ENCODE data around the gene GRAMD1C. TPM values are rescaled to one million over a fixed set of nuclear protein-coding genes. Genes with fewer than 3 reads are reported as not detected.

Gene GRAMD1C
- total RNA-seq, 1 experiment from 2014 or later, result 0.79 TPM

GRCh38 chr3:113852506-113852905, 13.9 kb downstream of the GRAMD1C start:
- H3K27ac Mint-ChIP-seq (ENCODE audit: low read depth, unreplicated experiment), result no peak overlapping the region
- no peaks in the 10 kb centered on the region for H3K27me3 Mint-ChIP-seq (ENCODE audit: insufficient read depth, unreplicated experiment)
- intact Hi-C loops (cut with micrococcal nuclease), result no loop called here
- POLR2A ChIA-PET, result no interaction called here
- no peak for DNase-seq (ENCODE audit: unreplicated experiment)
- TF ChIP-seq, protein P1, sequence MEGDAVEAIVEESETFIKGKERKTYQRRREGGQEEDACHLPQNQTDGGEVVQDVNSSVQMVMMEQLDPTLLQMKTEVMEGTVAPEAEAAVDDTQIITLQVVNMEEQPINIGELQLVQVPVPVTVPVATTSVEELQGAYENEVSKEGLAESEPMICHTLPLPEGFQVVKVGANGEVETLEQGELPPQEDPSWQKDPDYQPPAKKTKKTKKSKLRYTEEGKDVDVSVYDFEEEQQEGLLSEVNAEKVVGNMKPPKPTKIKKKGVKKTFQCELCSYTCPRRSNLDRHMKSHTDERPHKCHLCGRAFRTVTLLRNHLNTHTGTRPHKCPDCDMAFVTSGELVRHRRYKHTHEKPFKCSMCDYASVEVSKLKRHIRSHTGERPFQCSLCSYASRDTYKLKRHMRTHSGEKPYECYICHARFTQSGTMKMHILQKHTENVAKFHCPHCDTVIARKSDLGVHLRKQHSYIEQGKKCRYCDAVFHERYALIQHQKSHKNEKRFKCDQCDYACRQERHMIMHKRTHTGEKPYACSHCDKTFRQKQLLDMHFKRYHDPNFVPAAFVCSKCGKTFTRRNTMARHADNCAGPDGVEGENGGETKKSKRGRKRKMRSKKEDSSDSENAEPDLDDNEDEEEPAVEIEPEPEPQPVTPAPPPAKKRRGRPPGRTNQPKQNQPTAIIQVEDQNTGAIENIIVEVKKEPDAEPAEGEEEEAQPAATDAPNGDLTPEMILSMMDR (IDR thresholded peaks at IDR 0.05; ENCODE audit: unreplicated experiment), result no peak
- no peaks in the 10 kb centered on the region for H3K9me3 Mint-ChIP-seq (ENCODE audit: unreplicated experiment)
- H3K4me1 Mint-ChIP-seq (ENCODE audit: insufficient read depth, unreplicated experiment), result no peaks in the 10 kb centered on the region
- no peak overlapping the region for H3K4me3 Mint-ChIP-seq (ENCODE audit: unreplicated experiment)
- no peaks in the 10 kb centered on the region for H3K36me3 Mint-ChIP-seq (ENCODE audit: insufficient read depth, unreplicated experiment)
- no TSS peak for BruUV-seq (replicated peaks)
- CTCF ChIA-PET, result interaction anchor here (0.7 kb wide), 1 partner anchor 104 kb away, joined by 3 read pairs; no protein-coding TSS in a partner anchor

DNA sequence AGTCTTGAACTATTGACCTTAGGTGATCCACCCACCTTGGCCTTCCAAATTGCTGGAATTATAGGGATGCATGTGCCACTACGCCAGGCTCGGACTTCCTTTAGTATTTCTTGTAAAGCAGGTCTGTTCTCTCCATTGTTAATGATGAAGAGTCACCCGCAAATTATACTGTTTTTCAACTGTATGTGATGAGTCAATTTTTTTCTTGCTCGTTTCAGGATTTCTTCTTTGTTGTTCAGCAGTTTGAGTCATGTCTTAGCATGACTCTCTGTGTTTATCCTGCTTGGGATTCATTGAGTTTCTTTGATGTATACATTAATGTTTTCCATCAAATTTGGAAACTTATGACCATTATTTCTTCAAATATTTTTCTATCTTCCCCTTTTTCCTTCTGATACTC, 28.9 kb downstream of the GRAMD1C start:
- Mint-ChIP-seq H3K9me3 (ENCODE audit: unreplicated experiment) (no peaks in the 10 kb centered on the region), H3K4me1 (ENCODE audit: insufficient read depth, unreplicated experiment) (peaks cover 6% of the 10 kb centered on the region), H3K4me3 (ENCODE audit: unreplicated experiment) (no peak overlapping the region), H3K27ac (ENCODE audit: low read depth, unreplicated experiment) (peak overlapping the region; percentile 0), H3K27me3 (ENCODE audit: insufficient read depth, unreplicated experiment) (no peaks in the 10 kb centered on the region), H3K36me3 (ENCODE audit: insufficient read depth, unreplicated experiment) (no peaks in the 10 kb centered on the region)
- POLR2A ChIA-PET, result no interaction called here
- DNase-seq (ENCODE audit: unreplicated experiment), result peak; percentile 38
- BruUV-seq (replicated peaks), result no TSS peak
- TF ChIP-seq, protein P1 (IDR thresholded peaks at IDR 0.05; ENCODE audit: unreplicated experiment), result no peak
- CTCF ChIA-PET, result interaction anchor here (0.6 kb wide), 1 partner anchor 13 kb away, joined by 6 read pairs; no protein-coding TSS in a partner anchor
- intact Hi-C loops (cut with micrococcal nuclease), result loop anchor here (10.0 kb wide), 1 partner anchor 887 kb away; no protein-coding TSS in a partner anchor

GRCh38 chr3:113873293-113873692, 34.7 kb downstream of the GRAMD1C start:
- H3K9me3 Mint-ChIP-seq (ENCODE audit: unreplicated experiment), result no peaks in the 10 kb centered on the region

DNA sequence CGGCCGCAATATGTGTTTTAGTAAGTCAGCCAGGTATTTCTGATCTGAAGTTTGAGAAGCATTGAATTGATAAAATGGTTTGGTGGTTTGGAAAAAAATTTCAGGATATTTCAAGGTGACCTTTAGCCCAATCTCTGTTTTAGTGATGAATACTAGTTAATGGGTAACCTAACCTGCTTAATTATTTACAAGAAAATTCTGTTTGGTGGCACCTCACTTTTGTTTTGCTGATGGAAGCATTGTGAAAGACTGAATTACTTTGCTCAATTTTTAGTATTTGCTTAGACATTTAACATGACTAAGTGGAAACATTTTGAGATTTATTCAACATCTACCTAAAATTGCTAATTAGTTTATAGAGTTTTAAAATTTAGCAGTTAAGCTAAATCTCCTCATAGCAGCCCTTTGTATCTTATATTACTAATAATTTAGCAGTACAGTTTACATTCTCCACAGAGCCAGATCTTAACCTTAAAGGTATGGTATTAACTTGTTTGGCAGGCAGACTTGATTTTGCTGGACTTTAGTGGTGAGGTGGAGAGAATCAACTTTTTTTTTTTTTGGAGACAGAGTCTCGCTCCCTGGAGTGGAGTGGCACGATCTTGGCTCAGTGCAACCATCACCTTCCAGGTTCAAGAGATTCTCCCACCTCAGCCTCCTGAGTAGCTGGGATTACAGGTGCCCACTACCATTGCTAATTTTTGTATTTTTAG, 35.4 kb downstream of the GRAMD1C start:
- Mint-ChIP-seq H3K27me3 (ENCODE audit: insufficient read depth, unreplicated experiment) (no peaks in the 10 kb centered on the region), H3K27ac (ENCODE audit: low read depth, unreplicated experiment) (no peak overlapping the region), H3K9me3 (ENCODE audit: unreplicated experiment) (no peaks in the 10 kb centered on the region), H3K4me1 (ENCODE audit: insufficient read depth, unreplicated experiment) (no peaks in the 10 kb centered on the region), H3K4me3 (ENCODE audit: unreplicated experiment) (no peak overlapping the region), H3K36me3 (ENCODE audit: insufficient read depth, unreplicated experiment) (no peaks in the 10 kb centered on the region)
- intact Hi-C loops (cut with micrococcal nuclease), result no loop called here
- ChIA-PET CTCF (interaction anchor here (1.1 to 1.4 kb wide), 2 partner anchors 18 to 38 kb away, joined by 3 to 4 read pairs; no protein-coding TSS in a partner anchor), POLR2A (no interaction called here)
- TF ChIP-seq, protein P1 (IDR thresholded peaks at IDR 0.05; ENCODE audit: unreplicated experiment), result no peak
- BruUV-seq (replicated peaks), result no TSS peak
- no peak for DNase-seq (ENCODE audit: unreplicated experiment)

More at GRCh38 chr3:113873293-113873692, 34.7 kb downstream of the GRAMD1C start:
- DNase-seq (ENCODE audit: unreplicated experiment), result no peak
- POLR2A ChIA-PET, result no interaction called here
- CTCF ChIA-PET, result interaction anchor here (0.7 to 1.4 kb wide), 3 partner anchors 18 to 490 kb away, joined by 3 to 4 read pairs (median 3); no protein-coding TSS in a partner anchor
- TF ChIP-seq, protein P1 (IDR thresholded peaks at IDR 0.05; ENCODE audit: unreplicated experiment), result no peak
- BruUV-seq (replicated peaks), result no TSS peak
- no peaks in the 10 kb centered on the region for H3K4me1 Mint-ChIP-seq (ENCODE audit: insufficient read depth, unreplicated experiment)
- H3K27me3 Mint-ChIP-seq (ENCODE audit: insufficient read depth, unreplicated experiment), result no peaks in the 10 kb centered on the region
- no peak overlapping the region for H3K4me3 Mint-ChIP-seq (ENCODE audit: unreplicated experiment)
- no peak overlapping the region for H3K27ac Mint-ChIP-seq (ENCODE audit: low read depth, unreplicated experiment)
- no peaks in the 10 kb centered on the region for H3K36me3 Mint-ChIP-seq (ENCODE audit: insufficient read depth, unreplicated experiment)
- intact Hi-C loops (cut with micrococcal nuclease), result no loop called here
